Coronary artery (tissue), 2 donors: Measurements from ENCODE around the gene POLDIP2.

ENCODE experiments used
- DNase-seq: peaks from one replicate; pipeline ENCODE4 v3.0.0-alpha.2; 2017; ENCODE audit warnings: low spot score
- H3K27ac ChIP-seq, 2 donors: fragments of 200-600 bp; sonication (generic); one replicate each; pipeline ENCODE4 v1.5.1; 2016 to 2019
- H3K4me3 ChIP-seq: fragments of 200-600 bp; sonication (generic); 2 replicates; pipeline ENCODE4 v1.5.1; 2016; ENCODE audit warnings: mild to moderate bottlenecking, moderate library complexity
- TF ChIP-seq, protein P1 (sequence below): fragments of 200-600 bp; sonication (generic); IDR thresholded peaks from one replicate; pipeline ENCODE4 v1.5.1; 2019; ENCODE audit warnings: antibody characterized with exemption

The POLDIP2 gene, protein sequence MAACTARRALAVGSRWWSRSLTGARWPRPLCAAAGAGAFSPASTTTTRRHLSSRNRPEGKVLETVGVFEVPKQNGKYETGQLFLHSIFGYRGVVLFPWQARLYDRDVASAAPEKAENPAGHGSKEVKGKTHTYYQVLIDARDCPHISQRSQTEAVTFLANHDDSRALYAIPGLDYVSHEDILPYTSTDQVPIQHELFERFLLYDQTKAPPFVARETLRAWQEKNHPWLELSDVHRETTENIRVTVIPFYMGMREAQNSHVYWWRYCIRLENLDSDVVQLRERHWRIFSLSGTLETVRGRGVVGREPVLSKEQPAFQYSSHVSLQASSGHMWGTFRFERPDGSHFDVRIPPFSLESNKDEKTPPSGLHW

DNA sequence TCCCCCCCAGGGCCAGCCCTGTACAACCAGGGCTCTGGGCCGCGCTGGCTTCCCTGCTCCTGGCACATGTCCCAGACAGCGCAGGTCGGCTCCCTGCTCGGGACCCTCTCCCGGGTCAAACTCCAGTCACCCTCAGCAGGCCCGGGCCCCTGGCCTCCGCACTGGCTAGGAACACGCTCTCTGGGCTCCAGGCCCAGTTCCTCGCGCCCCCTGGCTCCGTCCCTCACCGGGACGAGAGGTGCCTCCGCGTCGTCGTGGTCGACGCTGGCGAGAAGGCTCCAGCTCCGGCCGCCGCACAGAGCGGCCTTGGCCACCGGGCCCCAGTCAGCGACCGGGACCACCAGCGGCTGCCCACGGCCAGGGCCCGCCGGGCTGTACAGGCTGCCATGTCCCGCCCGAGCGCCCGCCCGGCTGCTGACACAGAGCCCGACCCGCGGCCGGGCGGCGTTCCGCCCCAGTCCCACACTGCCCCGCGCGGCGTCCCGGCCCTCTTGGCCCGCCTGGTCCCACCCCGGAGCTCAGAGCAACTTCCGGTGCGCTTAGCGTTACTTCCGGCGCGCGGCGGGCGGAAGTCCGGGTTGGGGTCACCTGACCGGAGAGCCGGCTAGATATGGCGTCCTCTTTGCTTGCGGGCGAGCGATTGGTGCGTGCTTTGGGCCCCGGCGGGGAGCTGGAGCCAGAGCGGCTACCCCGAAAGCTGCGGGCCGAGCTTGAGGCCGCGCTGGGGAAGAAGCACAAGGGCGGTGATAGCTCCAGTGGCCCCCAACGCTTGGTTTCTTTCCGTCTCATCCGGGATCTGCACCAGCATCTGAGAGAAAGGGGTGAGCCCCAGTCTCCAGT lies at the start of gene POLDIP2:
POLDIP2 (minus strand) TSS at position 467 of the 840 bp plus-strand sequence; CDS start at position 388, 79 bp downstream.
- H3K4me3 ChIP-seq: peak within 1 kb of the TSS; percentile 89
- TF ChIP-seq, protein P1, sequence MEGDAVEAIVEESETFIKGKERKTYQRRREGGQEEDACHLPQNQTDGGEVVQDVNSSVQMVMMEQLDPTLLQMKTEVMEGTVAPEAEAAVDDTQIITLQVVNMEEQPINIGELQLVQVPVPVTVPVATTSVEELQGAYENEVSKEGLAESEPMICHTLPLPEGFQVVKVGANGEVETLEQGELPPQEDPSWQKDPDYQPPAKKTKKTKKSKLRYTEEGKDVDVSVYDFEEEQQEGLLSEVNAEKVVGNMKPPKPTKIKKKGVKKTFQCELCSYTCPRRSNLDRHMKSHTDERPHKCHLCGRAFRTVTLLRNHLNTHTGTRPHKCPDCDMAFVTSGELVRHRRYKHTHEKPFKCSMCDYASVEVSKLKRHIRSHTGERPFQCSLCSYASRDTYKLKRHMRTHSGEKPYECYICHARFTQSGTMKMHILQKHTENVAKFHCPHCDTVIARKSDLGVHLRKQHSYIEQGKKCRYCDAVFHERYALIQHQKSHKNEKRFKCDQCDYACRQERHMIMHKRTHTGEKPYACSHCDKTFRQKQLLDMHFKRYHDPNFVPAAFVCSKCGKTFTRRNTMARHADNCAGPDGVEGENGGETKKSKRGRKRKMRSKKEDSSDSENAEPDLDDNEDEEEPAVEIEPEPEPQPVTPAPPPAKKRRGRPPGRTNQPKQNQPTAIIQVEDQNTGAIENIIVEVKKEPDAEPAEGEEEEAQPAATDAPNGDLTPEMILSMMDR: no peak
- H3K27ac ChIP-seq: peak within 1 kb of the TSS; percentile 63 to 92
- peak; percentile 96 for DNase-seq

DNA sequence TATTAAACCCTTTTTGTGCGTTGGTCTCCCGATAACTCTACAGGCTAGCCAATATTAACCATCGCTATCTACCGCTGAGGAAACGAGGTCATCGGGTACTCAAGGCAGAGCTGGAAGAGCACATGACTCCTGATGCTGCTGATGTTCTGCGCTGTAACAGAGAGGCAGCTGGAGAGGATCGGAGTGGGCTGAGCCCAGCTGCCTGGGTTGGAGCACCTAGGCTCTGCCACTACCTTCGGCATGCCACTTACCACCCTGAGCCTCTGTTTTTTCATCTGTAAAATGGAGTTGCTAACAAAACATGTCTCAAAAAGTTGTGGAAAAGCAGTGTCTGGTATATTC lies 49.1 kb upstream of the POLDIP2 start:
- peak overlapping the region; percentile 6 to 84 for H3K27ac ChIP-seq
- H3K4me3 ChIP-seq: peak overlapping the region; percentile 99
- TF ChIP-seq, protein P1: no peak
- DNase-seq: no peak

DNA sequence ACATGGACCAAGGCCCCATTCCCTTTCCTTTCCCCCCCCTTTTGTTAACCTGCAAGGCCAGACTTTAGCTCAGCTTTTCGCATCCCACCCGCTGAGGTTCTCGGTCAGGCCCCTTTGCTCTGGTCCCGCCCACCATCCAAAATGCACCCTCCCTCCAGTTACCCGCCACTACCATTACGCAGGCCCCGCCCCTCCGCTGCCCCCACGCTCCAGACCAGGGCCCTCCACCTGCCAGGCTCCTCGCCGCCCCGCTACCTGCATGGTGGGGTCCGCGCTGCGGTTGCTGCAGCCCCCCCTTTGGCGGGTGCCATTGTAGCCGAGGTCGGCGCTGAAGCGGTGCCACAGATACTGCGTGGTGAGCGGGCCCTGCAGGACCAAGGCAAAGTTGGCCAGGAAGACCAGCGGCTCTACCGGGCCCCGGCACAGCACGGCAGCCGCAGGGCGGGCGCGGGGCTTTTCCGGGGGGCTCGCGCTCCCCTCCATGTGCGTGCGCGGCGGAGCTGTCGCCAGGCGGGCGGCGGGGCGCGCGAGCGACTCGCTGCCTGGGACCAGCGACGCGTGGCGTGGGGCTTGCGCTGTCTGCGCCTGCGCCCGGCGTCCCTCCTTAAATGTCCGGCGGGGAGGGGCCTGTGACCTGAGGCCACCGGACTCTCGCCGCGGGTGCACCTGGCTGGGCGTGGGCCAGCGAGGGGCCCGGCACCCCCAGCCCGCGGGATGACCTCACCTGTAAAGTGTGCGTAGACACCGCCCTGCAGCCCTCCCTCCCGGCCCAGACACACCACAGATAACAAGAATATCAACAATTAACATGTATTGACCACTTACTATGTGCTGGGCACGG lies 48.5 kb upstream of the POLDIP2 start, which contains the start of gene SLC46A1:
SLC46A1 (minus strand) TSS at position 581 of the 841 bp plus-strand sequence; CDS start at position 483, 98 bp downstream.
- DNase-seq: no peak
- H3K27ac ChIP-seq: peak within 1 kb of the TSS; percentile 6 to 84
- TF ChIP-seq, protein P1: no peak
- H3K4me3 ChIP-seq: peak within 1 kb of the TSS; percentile 99

DNA sequence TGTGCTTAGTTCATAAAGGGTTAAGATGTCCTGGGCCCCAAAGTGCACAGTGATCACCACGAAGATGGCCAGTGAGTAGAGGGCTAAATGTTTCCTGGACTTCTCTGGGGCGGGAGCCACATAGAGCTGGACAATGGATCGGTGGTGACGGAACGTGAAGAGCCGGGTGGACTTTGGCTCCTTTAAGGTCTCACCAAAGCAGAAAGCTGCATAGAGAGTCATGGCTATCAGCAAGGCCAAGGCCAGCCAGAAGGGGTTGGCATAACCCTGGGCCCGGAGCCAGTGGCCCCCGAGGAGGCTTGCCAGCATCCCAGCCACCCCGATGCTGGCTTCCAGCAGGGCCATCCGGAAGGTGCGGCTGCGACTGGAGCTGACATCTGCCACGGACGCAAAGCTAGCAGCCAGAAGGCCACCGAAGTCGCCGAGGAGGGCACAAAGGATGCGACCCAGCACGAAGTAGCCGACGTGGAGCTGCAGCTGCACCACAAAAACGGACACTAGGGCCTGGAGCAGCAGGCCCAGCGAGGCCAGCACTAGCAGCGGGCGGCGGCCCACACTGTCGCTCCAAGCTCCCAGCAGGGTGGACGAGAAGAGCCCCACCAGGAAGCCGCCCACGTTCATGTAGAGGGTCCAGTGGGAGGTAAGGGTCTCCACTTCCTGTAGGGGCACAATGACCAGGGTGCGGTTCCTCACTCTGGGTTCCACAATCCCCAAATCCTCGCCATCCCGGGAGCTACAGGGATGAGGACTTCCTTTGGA lies 47.7 kb upstream of the POLDIP2 start:
- no peak for DNase-seq
- TF ChIP-seq, protein P1: no peak
- Histone ChIP-seq H3K27ac (peak overlapping the region in 1 of 2 donors; percentile 84), H3K4me3 (peak overlapping the region; percentile 99)

DNA sequence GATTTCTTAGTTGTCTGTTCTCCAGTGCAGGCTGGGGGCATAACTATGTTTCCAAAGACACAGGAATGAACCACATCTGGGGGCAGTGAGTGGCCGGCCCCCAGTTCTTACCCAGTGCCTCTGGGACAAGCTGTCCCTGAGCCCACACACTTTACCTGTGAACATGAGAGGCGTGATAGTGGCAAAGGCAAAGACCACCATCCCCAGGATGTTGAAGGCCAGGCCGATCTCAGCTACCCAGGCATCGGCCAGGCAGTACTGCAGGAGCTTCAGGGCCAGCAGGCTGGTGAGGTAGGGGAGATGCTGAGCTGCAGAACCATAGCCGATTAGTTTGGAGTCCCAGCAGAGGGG lies 47.1 kb upstream of the POLDIP2 start:
- H3K27ac ChIP-seq: peak overlapping the region in 1 of 2 donors; percentile 84
- DNase-seq: no peak
- H3K4me3 ChIP-seq: peak overlapping the region; percentile 99
- TF ChIP-seq, protein P1: no peak

DNA sequence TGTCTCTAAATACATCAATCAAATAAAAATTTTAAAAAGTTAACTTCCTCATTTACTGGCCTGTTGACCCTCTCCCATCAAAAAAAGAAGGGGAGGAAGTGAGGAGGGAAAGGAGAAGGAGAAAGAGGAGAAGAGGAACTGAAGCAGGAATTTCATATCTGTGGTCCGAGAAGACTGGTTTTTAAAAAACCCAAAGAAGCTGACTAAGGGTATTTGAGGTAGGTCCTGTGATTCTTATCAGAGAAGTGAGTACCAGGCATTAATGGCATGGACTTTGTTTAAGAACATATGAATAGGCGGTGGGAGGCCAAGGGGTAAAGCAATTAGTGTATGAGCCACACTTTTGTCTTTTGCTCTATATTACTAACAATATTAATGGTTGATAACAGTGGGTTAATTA lies 46.7 kb upstream of the POLDIP2 start:
- TF ChIP-seq, protein P1: no peak
- Histone ChIP-seq H3K4me3 (no peak overlapping the region), H3K27ac (peak overlapping the region in 1 of 2 donors; percentile 84)
- DNase-seq: no peak
